T-helper 1 cell treated with Interleukin-12 subunit alpha and Interleukin-12 subunit beta and Interleukin-4 antibody, amounts not matched to agents 30 μg/mL and 1 μg/mL, for 36 hours (primary cell): Measurements from ENCODE around the gene RGS6.

ENCODE experiments used
- H3K27ac Mint-ChIP-seq: one replicate; pipeline ENCODE4 v1.8.0; 2021; ENCODE audit warnings: mild to moderate bottlenecking, mixed read lengths
- H3K27me3 Mint-ChIP-seq: one replicate; pipeline ENCODE4 v1.8.0; 2021; ENCODE audit warnings: low read depth, mixed read lengths
- H3K36me3 Mint-ChIP-seq: one replicate; pipeline ENCODE4 v1.8.0; 2021; ENCODE audit warnings: low read depth, mixed read lengths
- H3K4me1 Mint-ChIP-seq: one replicate; pipeline ENCODE4 v1.8.0; 2021; ENCODE audit warnings: low read depth, mixed read lengths
- H3K4me3 Mint-ChIP-seq: one replicate; pipeline ENCODE4 v1.8.0; 2021; ENCODE audit warnings: mild to moderate bottlenecking, moderate library complexity, mixed read lengths
- H3K9me3 Mint-ChIP-seq: one replicate; pipeline ENCODE4 v1.8.0; 2021; ENCODE audit warnings: mixed read lengths

The RGS6 gene

DNA sequence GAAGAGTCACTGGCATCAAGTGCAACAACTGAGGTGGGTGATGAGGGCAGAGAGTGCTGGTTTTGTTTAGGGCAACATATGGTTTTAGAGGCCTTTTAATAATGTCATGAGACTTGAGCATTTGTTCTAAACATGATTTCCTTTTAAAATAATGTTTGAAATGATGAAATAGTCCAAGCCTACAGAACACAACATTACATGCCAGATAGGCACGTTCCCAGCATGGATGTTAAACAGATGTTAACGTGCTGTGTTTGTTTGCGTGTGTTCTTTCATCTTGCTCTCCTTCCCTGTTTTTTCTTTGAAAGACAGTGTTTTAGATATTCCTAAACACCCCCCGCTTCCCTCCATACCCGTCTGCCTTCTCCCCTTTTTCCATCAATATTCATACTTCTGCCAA lies 82.3 kb downstream of the RGS6 start:
- H3K9me3 Mint-ChIP-seq, result no peaks in the 10 kb centered on the region
- no peaks in the 10 kb centered on the region for H3K36me3 Mint-ChIP-seq
- H3K27me3 Mint-ChIP-seq, result peaks cover 6% of the 10 kb centered on the region
- no peaks in the 10 kb centered on the region for H3K4me1 Mint-ChIP-seq
- no peak overlapping the region for H3K27ac Mint-ChIP-seq
- no peak overlapping the region for H3K4me3 Mint-ChIP-seq

DNA sequence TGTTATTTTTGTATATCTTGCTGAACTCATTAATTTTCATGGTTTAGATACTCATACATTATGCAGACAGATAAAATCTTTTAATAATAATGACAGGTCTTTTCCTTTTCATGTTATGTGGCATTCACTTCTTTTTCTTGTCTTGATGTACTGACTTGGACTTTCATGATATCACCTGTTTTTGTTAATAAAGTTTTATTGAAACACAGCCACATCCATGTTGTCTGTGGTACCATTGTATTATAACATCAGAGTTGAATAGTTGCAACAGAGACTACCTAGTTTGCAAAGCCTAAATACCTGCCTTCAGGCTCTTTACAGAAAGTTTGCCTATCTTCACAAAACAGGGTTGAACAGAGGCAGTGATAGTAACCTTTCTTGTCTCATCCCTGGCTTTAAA lies 85.1 kb downstream of the RGS6 start:
- H3K36me3 Mint-ChIP-seq, result no peaks in the 10 kb centered on the region
- H3K4me3 Mint-ChIP-seq, result no peak overlapping the region
- peaks cover 10% of the 10 kb centered on the region for H3K27me3 Mint-ChIP-seq
- no peaks in the 10 kb centered on the region for H3K4me1 Mint-ChIP-seq
- H3K9me3 Mint-ChIP-seq, result no peaks in the 10 kb centered on the region
- H3K27ac Mint-ChIP-seq, result no peak overlapping the region

DNA sequence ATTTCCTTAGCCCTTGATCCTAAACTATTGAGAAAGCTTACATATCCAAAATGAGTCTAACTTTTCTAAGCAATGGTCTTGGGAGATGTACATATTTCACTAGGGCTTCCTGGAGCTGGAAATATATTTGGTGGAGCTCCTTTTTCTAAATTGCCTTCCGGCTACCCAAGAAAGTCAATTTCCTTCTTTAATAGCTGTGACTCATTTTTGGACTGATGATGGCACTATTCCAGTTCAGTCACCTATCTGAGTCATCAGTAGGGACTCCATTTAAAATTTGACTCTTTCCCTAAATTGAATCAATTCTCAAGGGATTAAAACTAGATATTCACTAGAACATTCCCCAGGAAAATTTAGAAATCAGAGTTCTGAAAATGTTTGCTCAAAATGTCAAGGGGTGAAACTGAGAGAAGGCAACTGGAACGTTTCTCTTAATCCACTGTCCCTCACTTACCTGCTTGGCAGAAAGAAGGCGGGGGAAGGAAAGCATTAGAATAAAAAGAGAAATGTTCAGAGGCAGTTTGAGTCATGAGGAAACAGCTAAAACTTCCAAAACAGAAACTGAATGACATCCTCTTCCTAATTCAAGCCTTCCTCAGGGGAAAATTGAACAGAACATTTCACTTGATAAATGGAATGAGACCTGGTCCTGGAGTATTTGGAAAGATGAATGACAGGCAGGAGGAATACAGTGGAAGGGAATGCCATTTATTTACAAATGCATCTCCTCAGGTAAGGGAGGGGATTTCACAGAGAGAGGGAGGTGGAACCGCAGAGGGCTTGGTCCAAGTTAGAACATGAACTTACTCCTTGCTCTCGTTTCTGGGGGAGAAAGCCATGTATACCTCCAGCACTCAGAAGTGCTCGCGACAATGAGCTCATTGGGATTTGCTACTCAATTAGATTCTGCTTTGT lies 91.2 kb downstream of the RGS6 start:
- Mint-ChIP-seq H3K9me3 (no peaks in the 10 kb centered on the region), H3K4me1 (peaks cover 4% of the 10 kb centered on the region), H3K36me3 (no peaks in the 10 kb centered on the region), H3K27me3 (peaks cover 18% of the 10 kb centered on the region), H3K27ac (no peak overlapping the region), H3K4me3 (no peak overlapping the region)

DNA sequence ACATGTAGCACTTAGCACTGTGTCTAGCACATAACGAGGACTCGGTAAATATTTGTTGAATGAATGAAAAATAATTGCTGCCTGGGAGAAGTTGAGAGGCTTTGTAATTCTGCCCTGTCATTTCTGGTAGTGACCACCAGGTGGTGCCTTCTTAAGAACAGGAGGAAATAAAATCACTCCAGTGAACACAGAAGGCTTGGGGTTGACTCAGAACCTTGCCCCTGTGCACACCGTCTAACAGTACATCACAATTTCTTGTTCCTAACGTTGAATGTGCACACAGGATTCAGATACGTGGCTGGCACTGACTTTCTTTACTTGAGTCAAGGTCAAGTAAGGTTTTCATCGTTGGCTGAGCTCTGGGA lies 91.8 kb downstream of the RGS6 start:
- no peaks in the 10 kb centered on the region for H3K9me3 Mint-ChIP-seq
- H3K27ac Mint-ChIP-seq, result no peak overlapping the region
- no peaks in the 10 kb centered on the region for H3K36me3 Mint-ChIP-seq
- H3K27me3 Mint-ChIP-seq, result peaks cover 18% of the 10 kb centered on the region
- no peak overlapping the region for H3K4me3 Mint-ChIP-seq
- H3K4me1 Mint-ChIP-seq, result peaks cover 4% of the 10 kb centered on the region

DNA sequence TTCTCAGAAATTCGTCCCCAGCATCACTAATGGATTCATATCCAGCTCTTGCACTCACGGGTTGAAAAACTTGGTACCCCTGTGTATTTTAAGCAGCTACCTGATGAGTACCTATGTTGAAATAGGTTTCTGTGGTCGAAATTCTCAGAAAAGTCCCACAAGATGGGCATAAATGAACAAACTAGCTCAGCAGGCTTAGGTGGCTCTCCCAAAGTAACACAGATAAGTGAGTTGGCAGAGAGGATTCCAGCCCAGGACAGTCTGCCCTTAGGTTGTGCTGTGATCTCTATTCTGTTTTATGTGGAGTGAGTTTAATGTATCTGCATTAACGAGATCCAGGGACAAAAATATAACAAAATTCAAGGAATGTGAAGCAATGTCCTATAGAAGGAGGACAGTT lies 92.3 kb downstream of the RGS6 start:
- H3K4me3 Mint-ChIP-seq, result no peak overlapping the region
- peaks cover 4% of the 10 kb centered on the region for H3K4me1 Mint-ChIP-seq
- no peak overlapping the region for H3K27ac Mint-ChIP-seq
- no peaks in the 10 kb centered on the region for H3K9me3 Mint-ChIP-seq
- H3K36me3 Mint-ChIP-seq, result no peaks in the 10 kb centered on the region
- peaks cover 18% of the 10 kb centered on the region for H3K27me3 Mint-ChIP-seq

DNA sequence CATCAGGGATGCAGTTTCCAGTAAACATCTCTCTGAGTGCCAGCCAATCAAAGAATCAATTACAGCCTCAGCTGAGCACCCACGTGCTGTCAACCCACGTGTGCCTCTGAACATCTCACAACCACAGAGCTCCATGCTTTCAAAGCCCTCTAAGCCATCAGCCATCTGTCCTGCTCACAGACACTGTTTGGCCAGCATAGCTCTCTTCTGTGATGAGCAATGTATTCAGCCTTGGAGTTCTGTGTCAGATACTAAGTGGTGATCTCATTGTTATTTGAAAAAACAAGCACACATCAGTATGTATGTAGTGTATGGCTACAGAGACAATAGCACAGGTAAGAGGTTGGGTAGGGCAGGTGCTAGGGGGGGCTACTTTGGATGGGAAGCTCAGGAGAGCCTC lies 94.3 kb downstream of the RGS6 start:
- no peak overlapping the region for H3K27ac Mint-ChIP-seq
- H3K4me1 Mint-ChIP-seq, result peaks cover 4% of the 10 kb centered on the region
- H3K36me3 Mint-ChIP-seq, result no peaks in the 10 kb centered on the region
- no peaks in the 10 kb centered on the region for H3K9me3 Mint-ChIP-seq
- H3K27me3 Mint-ChIP-seq, result peaks cover 19% of the 10 kb centered on the region
- H3K4me3 Mint-ChIP-seq, result no peak overlapping the region

DNA sequence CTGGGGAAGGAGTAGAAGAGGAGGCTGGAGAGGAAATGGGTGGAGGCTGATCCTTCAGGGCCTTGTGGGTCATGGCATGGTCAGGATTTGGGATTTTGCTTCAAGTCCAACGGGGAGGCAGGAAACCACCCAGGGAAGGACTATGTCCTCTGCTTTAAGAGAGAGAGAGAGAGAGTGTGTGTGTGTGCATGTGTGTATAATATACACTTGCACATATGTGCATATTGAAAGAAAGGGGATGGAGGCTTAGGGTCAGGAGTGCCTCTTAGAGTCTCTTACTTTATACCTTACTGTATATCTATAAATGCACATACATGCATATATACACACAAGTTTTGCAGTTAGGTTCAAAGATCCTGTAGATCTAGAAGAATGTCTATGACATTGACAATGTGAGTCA lies 94.8 kb downstream of the RGS6 start:
- H3K4me1 Mint-ChIP-seq, result peaks cover 4% of the 10 kb centered on the region
- no peak overlapping the region for H3K27ac Mint-ChIP-seq
- no peaks in the 10 kb centered on the region for H3K36me3 Mint-ChIP-seq
- no peaks in the 10 kb centered on the region for H3K9me3 Mint-ChIP-seq
- H3K4me3 Mint-ChIP-seq, result no peak overlapping the region
- H3K27me3 Mint-ChIP-seq, result peaks cover 19% of the 10 kb centered on the region

DNA sequence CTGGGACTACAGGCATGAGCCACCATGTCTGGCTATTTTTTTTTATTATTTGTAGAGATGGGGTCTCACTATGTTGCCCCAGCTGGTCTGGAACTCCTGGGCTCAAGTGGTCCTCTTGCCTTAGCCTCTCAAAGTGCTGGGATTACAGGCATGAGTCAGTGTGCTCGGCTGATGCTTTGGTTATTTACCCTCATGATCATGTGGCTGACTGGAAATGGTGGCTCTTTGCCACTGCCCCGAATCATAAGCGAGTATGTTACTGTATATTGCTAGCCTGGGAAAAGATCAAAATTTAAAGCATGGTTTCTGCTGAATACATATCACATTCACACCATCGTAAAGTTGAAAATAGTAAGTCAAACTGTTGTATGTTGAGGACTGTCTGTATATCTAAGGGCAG lies 101.1 kb downstream of the RGS6 start:
- Mint-ChIP-seq H3K4me3 (no peak overlapping the region), H3K4me1 (no peaks in the 10 kb centered on the region), H3K9me3 (no peaks in the 10 kb centered on the region), H3K27me3 (peaks cover 17% of the 10 kb centered on the region), H3K36me3 (no peaks in the 10 kb centered on the region), H3K27ac (no peak overlapping the region)

DNA sequence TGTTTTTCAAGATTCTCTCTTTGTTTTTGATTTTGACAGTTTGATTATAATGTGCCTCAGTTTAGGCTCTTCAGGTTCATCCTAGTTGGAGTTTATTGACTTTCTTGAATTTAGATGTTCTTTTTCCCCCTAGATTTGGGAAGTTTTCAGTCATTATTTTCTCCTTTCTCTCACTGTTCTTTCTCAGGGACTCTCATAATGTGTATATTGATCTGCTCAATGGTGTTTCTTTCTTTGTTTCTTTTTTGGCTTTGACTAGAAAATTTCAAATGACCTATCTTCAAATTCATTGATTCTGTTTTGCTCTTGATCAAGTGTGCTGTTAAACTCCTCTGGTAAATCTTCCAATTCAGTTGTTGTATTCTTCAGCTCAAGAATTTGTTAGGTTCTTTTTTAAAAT lies 108.3 kb downstream of the RGS6 start:
- H3K27me3 Mint-ChIP-seq, result peaks cover 43% of the 10 kb centered on the region
- peaks cover 15% of the 10 kb centered on the region for H3K9me3 Mint-ChIP-seq
- H3K4me3 Mint-ChIP-seq, result no peak overlapping the region
- H3K36me3 Mint-ChIP-seq, result no peaks in the 10 kb centered on the region
- no peak overlapping the region for H3K27ac Mint-ChIP-seq
- no peaks in the 10 kb centered on the region for H3K4me1 Mint-ChIP-seq

DNA sequence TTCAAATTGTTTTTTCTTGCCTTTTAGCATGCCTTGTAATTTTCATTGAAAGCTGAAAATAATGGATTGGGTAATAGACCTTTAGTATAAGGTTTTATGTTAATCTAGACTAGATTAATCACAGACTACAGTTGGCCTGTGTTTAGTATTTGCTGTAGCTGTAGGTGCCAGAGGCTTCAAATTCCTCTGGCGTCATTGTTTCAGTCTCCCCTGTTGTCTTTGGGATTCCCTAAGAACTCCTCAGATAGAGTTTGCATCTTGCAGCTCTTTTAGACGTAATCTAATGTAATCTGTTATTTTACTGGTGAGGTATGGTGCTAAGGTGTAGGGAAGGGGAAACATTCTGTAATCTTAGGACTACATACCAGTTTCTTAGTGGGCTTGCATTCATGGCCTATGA lies 113.0 kb downstream of the RGS6 start:
- Mint-ChIP-seq H3K36me3 (no peaks in the 10 kb centered on the region), H3K27me3 (peaks cover 24% of the 10 kb centered on the region), H3K27ac (no peak overlapping the region), H3K9me3 (peaks cover 15% of the 10 kb centered on the region), H3K4me3 (no peak overlapping the region), H3K4me1 (peaks cover 16% of the 10 kb centered on the region)

DNA sequence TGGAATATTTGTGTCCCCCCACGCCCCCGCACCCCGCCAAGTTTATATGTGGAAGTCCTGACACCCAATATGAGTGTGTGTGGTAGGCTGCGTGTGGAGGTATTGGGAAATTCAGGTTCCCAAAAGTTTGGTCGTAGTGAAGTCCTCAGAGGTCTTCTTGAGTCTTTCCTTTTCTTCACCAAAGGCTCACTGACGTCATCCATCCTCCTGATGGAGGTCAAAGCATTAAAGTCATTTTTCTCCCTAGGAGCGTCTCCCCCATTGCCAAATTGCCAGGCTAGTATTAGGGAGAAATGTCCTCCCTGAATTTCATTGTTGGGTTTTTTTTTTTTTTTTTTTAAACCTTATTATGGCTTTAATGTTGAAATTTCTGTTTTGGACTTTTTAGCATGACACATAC lies 113.7 kb downstream of the RGS6 start:
- peaks cover 9% of the 10 kb centered on the region for H3K9me3 Mint-ChIP-seq
- no peak overlapping the region for H3K4me3 Mint-ChIP-seq
- no peaks in the 10 kb centered on the region for H3K36me3 Mint-ChIP-seq
- H3K27ac Mint-ChIP-seq, result no peak overlapping the region
- peaks cover 17% of the 10 kb centered on the region for H3K4me1 Mint-ChIP-seq
- peaks cover 20% of the 10 kb centered on the region for H3K27me3 Mint-ChIP-seq

DNA sequence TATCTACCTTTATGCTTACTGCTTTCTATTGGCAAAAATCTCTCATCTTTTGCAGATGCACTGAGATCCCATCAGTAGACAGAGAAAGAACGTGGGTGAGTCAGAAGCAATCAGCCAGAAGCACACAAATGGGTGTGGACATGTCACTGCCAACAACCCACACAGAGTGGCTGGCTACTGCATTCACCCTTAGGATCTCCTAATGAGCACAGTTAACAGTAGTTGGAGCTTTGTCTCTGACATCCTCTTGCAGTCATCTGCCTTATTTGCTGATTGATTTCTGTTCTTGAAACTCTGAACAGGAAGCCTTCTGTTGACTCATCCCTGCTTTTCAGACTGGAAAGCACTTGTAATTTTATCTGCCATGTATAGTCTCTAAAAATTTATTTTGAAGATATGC lies 117.2 kb downstream of the RGS6 start:
- Mint-ChIP-seq H3K27me3 (peaks cover 20% of the 10 kb centered on the region), H3K4me1 (peaks cover 21% of the 10 kb centered on the region), H3K4me3 (no peak overlapping the region), H3K36me3 (no peaks in the 10 kb centered on the region), H3K9me3 (no peaks in the 10 kb centered on the region), H3K27ac (peak overlapping the region; percentile 8)

DNA sequence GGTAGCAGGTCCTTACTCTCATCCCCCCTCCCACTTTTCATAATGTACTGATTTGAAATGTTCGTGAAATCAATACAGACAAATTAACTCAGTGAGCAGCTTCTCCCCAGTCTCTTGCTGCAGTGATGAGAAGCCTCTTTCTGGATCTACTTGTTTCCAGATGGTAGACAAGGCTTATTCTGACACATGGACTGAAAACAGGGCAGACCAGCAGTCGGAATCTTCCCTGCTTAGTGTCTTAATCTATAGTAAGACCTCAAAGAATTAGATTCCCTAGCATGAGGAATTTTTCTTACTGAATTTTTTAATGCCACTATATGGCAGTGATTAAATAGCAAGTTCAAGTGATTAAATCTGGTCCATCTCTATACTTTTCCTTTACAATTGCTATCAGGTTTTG lies 120.1 kb downstream of the RGS6 start:
- no peaks in the 10 kb centered on the region for H3K36me3 Mint-ChIP-seq
- H3K9me3 Mint-ChIP-seq, result no peaks in the 10 kb centered on the region
- peaks cover 27% of the 10 kb centered on the region for H3K4me1 Mint-ChIP-seq
- peaks cover 21% of the 10 kb centered on the region for H3K27me3 Mint-ChIP-seq
- H3K27ac Mint-ChIP-seq, result no peak overlapping the region
- no peak overlapping the region for H3K4me3 Mint-ChIP-seq

DNA sequence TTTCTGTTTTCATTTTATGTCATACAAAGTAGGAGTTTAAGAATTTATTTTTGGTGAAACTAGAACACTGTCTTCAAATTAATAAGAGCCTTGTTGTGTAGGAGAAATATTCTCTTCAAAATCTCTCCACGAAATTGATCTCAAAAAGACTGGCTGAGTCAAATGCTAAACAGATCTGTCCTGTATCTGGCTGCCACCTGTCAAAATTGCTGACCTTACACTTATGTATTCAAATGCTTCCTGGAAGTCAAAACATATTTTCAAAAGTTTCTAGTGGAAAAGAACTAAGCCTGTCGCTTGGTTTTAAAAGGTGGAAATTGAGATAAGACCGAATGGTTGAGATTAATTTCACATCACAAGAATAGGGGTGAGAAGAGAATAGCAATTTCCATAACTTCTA lies 121.4 kb downstream of the RGS6 start:
- H3K36me3 Mint-ChIP-seq, result no peaks in the 10 kb centered on the region
- H3K4me1 Mint-ChIP-seq, result peaks cover 25% of the 10 kb centered on the region

DNA sequence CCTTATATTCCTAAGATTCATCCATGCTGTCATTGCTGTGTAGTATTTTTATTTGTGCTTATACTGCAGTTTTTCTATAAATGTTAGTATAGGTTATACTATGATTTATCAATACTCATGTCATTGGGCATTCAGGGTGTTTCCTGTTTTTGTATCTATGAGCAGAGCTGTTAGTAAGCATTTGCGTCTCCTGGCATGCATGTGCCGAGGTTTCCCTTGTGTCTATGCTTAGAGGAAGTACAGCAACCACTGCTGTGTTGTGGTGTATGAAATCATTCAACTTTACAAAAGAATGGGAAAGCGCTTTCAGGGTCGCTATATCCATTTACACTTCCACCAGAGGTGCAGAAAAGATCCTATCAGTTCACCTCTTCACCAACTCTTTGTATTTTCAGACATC lies 122.7 kb downstream of the RGS6 start:
- Mint-ChIP-seq H3K4me3 (no peak overlapping the region), H3K36me3 (no peaks in the 10 kb centered on the region), H3K27ac (no peak overlapping the region), H3K9me3 (no peaks in the 10 kb centered on the region), H3K27me3 (peaks cover 21% of the 10 kb centered on the region), H3K4me1 (peaks cover 14% of the 10 kb centered on the region)

More for the DNA sequence above, 121.4 kb downstream of the RGS6 start:
- Mint-ChIP-seq H3K4me3 (no peak overlapping the region), H3K27me3 (peaks cover 21% of the 10 kb centered on the region), H3K27ac (no peak overlapping the region), H3K9me3 (no peaks in the 10 kb centered on the region)
